HEK293 (cell line): ENCODE data around the gene DBET.
"Not testable (repeated sequence)": the region's sequence is repeated elsewhere in the genome, so short reads cannot be mapped to it uniquely, and the experiment has no call there.

Experiments
- CTCF ChIP-seq: fragments of 450-650 bp; formaldehyde crosslinking; IDR thresholded peaks from 2 replicates; pipeline ENCODE4 v1.5.1; 2016; ENCODE audit warnings: missing biosample characterization, missing genetic modification characterization
- MYNN ChIP-seq: fragments of 450-650 bp; formaldehyde crosslinking; IDR thresholded peaks from 2 replicates; pipeline ENCODE4 v1.5.1; 2016; ENCODE audit warnings: missing biosample characterization, missing genetic modification characterization, borderline replicate concordance
- PBX3 ChIP-seq: sonication (generic); formaldehyde crosslinking; IDR thresholded peaks from 2 replicates; pipeline ENCODE4 v1.8.1; 2022; ENCODE audit warnings: mild to moderate bottlenecking, moderate library complexity, missing genetic modification reagents
- ZNF10 ChIP-seq: fragments of 450-650 bp; formaldehyde crosslinking; IDR thresholded peaks from 2 replicates; pipeline ENCODE4 v1.5.1; 2017; ENCODE audit warnings: missing biosample characterization, missing genetic modification characterization
- ZNF121 ChIP-seq: fragments of 450-650 bp; formaldehyde crosslinking; IDR thresholded peaks from 2 replicates; pipeline ENCODE4 v1.5.1; 2016; ENCODE audit warnings: missing biosample characterization, missing genetic modification characterization
- ZNF146 ChIP-seq: fragments of 450-650 bp; formaldehyde crosslinking; IDR thresholded peaks from 2 replicates; pipeline ENCODE4 v1.5.1; 2016; ENCODE audit warnings: missing biosample characterization, missing genetic modification characterization
- ZNF174 ChIP-seq: fragments of 450-650 bp; formaldehyde crosslinking; IDR thresholded peaks from 2 replicates; pipeline ENCODE4 v1.5.0; 2017; ENCODE audit warnings: missing biosample characterization, mild to moderate bottlenecking, missing genetic modification characterization
- ZNF175 ChIP-seq: fragments of 450-650 bp; formaldehyde crosslinking; IDR thresholded peaks from 2 replicates; pipeline ENCODE4 v1.5.1; 2016; ENCODE audit warnings: missing biosample characterization, missing genetic modification characterization
- ZNF239 ChIP-seq: fragments of 450-650 bp; formaldehyde crosslinking; IDR thresholded peaks from 2 replicates; pipeline ENCODE4 v1.5.1; 2016; ENCODE audit warnings: missing biosample characterization, missing genetic modification characterization
- ZNF274 ChIP-seq, 2 experiments: fragments of 200-500 bp in 1 of 2; fragments of 450-650 bp in 1 of 2; sonication (Bioruptor generic) in 1 of 2; formaldehyde crosslinking in 1 of 2; IDR thresholded peaks; 2 replicates each; pipeline versions ENCODE4 v1.5.1 to v1.6.1; 2014 to 2016; ENCODE audit warnings: borderline replicate concordance in 1 of 2, inconsistent platforms in 1 of 2, low read length in 1 of 2, missing biosample characterization in 1 of 2, missing genetic modification characterization in 1 of 2
- ZNF280D ChIP-seq: fragments of 450-650 bp; formaldehyde crosslinking; IDR thresholded peaks from 2 replicates; pipeline ENCODE4 v1.5.1; 2016; ENCODE audit warnings: missing biosample characterization, missing genetic modification characterization
- ZNF529 ChIP-seq: fragments of 450-650 bp; formaldehyde crosslinking; IDR thresholded peaks from 2 replicates; pipeline ENCODE4 v1.5.1; 2017; ENCODE audit warnings: missing genetic modification characterization, missing biosample characterization; ENCODE audit not compliant: insufficient replicate concordance
- ZNF830 ChIP-seq: fragments of 450-650 bp; IDR thresholded peaks from 2 replicates; pipeline ENCODE4 v1.5.0; 2018; ENCODE audit warnings: missing biosample characterization, missing genetic modification characterization, low read depth, mild to moderate bottlenecking, moderate library complexity

GRCh38 chr4:190064342-190064741 lies at the start of gene DBET:
- not testable (repeated sequence) for TF ChIP-seq ZNF175 (tag by site-specific recombination); ZNF121; ZNF146; ZNF239 (tag by site-specific recombination); ZNF274 (IDR thresholded peaks at IDR 0.05; ENCODE audit: low read length); ZNF274 (tag by site-specific recombination; IDR thresholded peaks at IDR 0.05; ENCODE audit: borderline replicate concordance); CTCF (tag by site-specific recombination); ZNF529; ZNF10 (tag by site-specific recombination); PBX3; ZNF280D (tag by site-specific recombination); ZNF174; MYNN (tag by site-specific recombination); ZNF830 (tag by site-specific recombination)
